Measurements from ENCODE around the gene SOX6.

The SOX6 gene

DNA sequence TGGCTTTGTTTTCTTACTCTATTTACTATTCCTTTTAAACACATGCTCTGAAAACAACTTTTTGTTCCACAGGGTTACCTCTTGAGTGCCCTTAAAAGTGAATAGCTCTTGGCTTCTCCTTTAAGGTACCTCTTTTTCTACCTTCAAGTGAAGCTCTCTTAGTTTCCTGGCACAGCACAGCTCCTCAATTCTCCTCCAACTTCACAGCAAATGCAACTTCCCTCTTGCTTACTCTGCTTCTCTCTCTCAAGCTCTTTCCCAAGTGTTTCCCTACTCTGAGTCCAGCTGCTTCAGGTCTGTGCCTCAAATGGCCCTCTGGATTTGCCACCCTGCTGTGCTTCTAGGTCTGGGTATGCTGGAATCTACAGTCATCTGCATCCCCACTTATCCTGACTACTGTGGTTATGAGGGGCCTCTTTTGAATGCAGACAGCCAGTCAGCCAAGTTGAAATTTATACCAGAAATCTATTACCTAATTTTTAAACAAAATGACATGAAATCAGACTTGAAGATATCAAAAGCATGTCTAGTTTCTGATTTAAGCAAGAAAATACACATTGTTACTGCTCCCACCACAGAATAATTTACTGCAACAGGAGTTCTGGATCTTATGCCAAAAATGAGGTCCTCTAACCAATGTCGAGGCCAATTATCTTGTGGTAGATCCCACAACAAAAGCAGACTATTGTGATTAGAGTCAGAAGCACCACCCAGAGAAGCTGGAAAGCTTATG is 371.1 kb downstream of the SOX6 start:
- DNase-seq, result no peak

DNA sequence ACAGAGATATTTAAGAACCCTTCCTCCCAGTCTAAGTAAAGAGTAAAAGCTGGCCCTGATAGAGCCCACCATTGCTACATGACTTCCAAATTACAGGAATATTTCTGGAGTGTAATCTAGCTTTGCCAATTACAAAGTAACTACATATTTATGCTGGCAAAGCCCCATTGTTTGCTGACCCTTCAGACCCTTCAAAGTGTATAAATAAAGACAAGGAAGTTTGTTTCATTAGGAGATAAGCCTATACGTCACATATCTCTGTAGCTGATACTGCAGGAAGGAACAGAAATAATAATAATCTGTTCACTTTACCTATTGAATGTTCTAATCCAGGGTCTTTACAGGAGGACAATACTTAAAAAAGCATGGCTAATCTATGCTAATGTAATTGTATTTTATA is 375.1 kb downstream of the SOX6 start:
- no peak for DNase-seq

DNA sequence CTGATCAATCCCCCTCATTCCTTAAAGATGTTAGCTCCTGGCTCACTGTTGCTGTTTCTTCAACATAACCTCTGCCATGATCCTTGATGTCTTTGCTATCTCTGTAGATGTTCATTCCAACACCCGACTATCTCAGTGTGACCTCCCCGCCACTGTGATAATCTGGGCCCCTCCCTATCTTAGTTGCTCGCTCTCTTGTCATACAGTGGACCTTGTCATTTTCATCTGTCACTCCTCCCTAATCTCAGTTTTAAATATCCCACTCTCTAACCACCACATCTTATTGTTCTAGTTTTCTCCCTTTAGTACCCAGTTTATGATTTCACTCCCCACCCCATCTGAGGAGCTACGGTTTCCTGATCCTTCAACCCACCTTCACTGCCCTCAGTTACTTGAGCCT is 379.2 kb downstream of the SOX6 start:
- no peak for DNase-seq

DNA sequence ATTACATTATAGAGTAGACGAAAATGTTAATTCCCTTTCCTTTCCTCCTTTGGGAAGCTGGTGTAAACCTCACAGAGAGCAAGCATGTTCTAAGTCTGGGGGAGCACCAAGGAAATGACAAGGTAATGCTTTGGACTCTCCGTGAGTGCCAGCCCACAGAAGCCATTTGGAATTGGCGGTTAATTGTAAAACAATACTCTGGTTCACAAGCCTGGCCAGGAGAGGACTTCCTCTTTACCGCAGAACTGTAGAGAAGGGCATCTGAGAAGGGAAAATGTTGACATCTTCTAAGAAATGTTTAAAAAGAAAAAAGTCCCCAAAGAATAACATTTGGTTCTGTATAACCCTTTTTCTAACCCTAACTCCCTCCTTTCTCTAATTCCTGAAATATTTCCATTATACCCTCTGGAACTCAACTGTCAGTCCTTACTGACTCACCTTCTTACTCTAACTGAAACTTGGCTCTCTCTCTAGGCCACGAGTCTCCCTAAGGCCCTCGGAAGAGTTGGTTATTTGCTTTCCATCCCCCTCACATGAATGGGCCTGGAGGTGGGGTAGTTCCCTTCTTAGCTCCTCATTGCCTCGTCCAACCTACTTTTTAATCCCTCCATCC is 379.8 kb downstream of the SOX6 start:
- DNase-seq, result no peak

DNA sequence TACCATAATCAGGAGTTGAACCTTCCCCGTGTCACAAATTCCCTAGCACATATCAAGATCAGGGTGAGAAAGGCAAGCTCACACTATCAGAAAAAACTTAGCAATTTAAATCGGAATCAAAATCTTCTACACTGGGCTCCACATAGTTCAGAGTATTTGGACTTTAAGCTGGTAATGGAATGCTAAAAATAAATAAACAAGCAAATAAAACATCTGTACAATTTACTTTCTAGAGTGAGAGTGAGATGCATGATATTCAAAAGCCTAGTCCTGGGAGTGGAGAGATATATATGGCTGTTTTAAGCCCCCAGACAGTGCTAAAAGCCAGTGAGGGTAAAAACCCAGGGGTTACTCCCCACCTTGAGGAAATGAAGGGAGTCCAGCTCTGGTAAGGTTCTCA is 380.6 kb downstream of the SOX6 start:
- no peak for DNase-seq

DNA sequence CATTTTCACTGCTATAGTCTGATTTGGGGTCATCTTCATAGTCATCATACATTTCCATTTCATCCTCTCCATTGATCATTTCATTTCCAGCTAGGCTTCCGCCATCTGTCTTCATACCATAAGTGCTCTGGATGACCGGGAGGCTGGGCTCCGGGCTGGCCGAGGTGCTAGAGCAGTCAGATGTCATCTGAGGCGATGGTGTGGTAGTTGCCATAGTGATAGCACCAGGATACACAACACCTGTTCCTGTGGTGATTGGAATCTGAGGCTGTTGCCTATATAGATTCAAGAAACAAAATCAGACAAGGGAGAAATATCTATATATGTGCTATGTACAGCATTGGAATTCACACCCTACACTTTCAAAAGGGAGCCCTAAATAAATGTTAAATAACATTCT is 383.5 kb downstream of the SOX6 start:
- DNase-seq, result no peak

DNA sequence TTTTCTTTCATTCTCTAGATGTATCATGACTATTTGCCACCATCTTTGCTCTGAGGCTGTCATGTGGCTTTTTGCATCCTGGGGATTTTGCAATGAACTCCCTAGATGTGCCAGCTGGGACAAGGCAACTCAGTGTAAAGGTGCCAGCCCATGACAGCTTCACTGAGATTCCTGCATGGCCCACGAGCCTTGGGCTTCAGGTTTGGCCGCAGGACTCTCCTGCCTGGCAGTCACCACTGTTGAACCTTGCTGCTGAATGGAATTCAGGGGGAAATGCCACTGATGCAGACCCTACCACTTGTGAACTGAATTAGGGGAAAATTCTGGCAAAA is 385.2 kb downstream of the SOX6 start:
- no peak for DNase-seq

DNA sequence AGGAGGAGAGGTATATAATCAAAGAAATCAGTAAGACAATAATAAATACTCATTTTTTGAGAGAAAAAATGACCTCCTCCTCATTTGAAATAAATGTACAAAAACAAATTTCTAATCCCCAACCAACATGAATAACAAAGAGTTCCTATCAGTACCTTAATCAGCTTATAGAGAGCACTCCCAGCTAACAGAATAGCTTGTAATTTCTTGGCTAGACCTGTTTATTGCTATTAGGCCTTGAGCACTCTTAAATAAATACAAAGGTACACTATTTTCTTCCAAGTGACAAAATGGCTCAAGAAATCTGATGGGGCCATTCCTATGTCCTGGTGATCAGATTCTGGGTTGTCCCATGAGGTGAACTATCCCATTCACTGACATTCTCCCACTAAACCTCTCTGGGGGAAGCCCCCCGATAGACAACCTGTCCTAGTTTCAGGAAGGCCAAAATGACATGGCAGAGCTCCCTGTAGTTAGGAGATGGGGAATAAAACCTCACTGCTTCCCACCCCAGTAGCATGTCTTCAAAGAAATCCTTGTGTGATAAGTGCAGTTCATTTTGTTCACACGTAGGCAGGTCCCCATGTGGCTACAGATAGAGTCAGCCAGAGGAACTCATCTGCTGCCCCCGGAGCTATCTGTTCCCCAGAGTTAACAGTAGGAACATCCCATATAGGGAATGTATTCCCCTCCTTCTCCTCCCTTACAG is 385.7 kb downstream of the SOX6 start:
- DNase-seq, result no peak

DNA sequence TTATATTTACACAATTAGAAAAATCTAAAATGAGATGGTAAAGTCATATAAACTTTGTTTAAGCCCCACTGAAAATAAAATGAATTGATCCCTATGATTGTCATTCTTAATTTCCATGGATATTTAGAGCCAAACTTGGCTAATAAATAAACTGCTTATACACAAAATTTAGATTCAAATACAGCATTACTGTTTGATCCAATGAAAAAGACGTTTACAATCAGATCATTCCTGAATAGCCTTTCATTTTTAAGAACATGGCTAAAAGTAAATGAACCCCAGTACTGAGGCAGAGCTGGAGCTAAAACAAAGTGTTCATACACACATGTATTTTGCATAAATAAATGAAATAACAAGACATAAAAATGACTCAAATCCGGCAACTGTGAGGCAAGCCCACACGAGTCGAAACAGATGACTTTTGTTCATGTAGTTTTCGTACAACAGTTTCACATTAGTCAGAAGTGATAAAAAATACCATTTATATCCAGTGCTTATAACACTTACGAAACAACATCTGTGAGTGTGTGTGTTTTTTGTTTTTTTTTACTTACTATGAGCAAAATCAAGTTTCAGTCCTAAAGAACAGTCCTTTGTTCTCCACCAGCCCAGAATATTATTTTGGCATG is 386.5 kb downstream of the SOX6 start:
- no peak for DNase-seq

DNA sequence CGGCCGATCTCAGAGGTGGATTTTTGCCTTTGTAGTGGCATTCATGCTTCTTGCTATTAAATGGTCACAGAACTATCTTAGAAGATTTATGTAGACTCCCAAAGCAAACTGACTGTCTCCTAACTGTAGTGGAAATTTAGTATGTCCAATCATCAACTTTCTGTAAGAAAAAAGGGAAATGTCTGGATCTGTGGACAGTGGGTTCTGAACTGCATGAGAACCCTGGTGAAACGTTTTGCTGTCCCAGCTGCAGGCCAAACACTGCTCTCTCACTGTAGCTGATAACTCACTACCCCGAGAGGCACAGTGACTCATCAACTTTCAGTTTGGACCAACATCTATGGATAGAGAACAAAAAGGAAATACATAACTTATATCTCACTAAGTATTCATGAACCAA is 387.1 kb downstream of the SOX6 start:
- peak in 1 of 2 donors; percentile 9 for DNase-seq

DNA sequence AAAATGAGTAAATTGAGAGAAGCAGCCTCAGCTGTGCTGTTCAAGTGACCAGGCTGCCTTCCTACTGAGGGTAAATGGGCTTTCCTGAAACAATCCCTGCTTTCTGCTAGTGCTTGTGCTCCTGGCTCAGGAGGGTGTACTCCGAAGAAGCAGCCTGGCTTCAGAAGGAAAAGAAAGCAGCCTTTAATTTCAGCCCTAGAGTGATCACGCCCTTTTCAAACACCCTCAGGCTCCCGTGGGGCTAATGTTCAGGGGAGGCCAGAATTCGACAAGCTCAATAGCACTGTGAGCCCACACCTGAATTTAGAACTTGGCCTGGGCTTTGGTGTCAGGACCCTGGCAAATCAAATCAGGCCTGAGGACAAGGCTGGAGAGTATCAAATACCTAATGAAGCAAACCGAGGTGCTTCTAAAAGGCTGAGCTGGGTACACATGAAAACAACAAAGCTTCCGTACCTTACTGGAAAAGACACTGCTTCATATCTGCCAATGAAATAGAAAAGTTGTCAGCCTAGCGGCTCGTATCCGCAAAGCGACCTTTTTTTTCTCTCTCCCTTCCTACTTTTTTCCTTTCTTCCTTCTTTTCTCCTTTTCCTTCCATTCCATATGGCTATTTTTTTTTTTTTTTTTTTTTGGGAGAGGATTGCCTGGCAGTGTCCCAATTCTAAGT is 387.8 kb downstream of the SOX6 start:
- DNase-seq, result no peak

DNA sequence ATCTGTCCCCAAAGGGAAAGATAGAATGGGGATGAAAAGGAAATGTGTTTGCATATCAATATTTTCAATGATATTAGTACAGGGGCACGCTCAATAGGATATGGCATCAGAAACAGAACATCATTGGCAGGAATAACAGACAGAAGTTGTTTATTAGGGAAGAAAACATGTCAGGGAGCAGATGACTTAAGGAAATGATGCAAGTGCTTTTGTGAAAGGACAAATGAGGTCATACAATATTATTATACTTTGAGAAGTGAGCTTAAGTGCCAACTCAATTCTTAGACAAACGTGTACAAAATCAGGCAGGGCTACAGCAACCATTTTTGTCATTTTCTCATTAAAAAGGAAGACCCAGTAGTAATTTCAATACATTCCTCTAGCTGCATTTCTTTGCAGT is 388.4 kb downstream of the SOX6 start:
- DNase-seq, result no peak

DNA sequence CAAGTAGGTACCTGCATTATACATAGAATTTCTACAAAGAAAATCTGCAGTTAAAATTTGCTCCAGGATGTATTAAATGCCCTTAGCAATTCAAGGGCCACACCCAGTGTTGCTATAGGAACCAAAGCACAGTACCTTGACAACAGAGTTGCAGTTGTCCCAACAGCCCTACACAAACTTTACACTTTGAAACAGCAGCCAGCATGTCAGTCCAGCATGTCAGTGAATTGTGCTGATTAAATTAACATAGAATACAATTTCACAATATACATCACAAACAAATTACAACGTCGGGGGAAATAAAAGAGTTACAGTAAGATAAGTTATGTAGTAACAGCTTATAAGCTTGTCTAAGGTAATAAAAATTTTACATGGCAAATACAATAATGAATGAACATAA is 389.2 kb downstream of the SOX6 start:
- no peak for DNase-seq

DNA sequence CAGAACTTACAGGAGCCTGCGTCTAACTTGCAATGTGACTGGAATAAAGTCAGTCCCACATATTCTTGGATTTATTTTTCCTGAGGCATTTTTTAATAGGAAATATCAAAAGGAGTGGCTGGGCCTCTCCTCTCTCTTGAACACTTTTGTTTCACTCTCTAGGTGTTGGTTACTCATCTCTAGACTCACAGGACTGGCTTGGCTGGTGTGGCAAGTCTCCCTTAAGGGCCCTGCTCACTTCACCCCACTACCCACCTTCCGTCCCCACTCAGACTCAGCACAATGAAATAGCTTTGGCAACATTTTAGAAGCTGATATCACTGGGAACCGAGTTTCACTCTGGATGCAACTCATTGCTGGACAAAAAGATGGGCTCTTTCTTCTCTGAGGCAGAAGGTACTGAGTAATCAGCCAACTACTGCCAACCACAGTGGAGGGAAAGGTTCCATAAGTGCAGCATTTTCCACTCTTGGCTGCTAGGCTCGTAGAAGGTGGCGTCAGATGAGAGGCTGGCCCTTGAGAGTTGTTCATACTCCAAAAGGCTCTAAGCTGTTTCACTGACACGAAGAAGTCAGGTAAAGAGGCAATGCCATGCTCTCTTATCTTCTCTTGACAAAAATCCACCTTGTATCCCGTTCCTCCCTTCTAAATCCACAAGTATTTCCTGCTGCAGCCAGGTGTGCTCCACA is 390.6 kb downstream of the SOX6 start:
- no peak for DNase-seq

DNA sequence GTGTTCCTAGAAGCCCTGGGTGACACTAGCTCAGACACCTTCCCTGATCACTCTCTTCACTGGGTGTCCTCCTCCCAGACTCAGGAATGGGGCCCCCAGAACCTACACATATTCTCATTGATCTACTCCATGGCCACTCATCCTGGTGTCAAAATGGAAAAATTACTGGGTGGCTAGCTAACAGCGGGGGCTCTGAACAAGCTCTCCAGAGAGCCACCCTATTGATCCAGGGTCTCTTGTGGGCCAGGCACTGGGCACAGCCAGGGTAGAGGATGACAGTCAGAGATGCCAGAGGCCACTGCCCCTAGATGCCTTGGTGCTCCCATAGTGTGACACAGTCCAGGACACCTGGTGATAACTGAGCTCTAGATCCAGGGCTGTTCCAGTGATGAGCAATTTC is 393.1 kb downstream of the SOX6 start:
- DNase-seq, result no peak

DNA sequence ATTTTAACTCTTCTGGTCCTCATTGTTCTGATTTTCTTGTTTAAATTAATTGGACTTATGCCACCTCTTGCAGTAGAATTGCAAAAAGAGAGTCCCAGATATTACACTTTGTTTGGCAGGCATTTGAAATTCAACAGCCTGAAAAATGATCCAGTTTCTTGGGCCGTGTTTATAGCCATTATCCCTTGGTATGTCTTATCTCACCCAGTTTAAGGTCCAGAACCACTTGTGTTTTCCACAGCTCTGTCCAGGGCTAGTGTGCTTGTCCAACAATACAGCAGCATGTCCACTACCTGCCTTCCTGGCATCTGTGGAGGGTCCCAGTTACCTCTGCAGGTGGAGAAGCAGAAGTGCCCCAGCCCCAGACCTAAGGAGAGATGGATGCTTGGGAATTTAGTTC is 397.4 kb downstream of the SOX6 start:
- no peak for DNase-seq

DNA sequence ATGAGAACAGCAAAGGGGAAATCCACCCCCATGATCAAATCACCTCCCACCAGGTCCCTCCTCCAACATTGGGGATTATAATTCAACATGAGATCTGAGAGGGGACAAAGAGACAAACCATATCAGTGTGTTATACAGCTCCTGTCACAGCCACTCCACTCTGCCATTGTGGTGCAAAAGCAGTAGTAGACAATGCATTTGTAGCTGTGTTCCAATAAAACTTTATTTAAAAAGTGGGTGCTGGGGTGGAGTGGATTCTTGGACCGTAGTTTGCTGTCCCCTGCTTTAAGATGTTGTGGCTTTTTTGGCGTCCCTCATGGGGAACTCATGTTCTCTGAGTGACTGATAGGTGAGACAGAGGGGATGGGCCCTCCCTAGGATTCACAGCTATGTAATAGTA is 399.1 kb downstream of the SOX6 start:
- no peak for DNase-seq

DNA sequence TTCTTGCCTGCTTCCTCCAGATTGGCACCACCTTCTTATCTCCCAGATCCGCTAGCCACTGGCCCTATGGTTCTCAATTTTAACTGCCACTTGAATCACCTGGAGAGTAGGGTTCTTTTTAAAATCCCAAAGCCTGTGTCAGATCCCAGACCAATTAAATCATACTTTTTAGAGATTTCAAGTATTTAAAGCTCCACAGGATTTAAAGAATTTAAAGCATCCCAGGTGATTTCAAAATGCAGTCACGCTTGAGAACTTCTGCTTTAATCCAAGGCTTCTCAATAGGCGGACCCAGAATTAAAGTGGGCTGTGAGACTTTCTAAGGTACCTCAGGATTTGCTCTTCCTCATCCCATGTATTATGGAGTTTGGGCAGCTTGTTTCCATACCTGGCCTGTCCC is 400.0 kb downstream of the SOX6 start:
- DNase-seq, result no peak

DNA sequence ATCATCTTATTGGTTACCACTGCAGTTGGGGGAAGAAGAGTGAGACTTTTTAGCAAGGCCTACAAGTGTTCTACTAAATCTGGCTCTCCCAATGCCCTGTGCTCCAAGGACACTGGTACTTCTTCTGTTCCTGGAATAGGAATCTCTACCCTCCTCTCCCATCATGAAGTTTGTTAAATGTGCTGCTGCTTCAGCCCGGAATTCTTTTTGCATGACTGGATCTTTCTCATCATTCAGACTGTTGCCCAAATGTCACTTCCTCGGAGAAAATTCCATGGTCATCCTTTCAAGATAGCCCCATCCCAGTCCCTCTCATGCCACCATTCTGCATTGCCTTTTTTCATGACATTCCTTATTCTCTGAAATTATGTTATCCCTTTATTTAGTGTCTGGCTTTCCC is 400.8 kb downstream of the SOX6 start:
- DNase-seq, result no peak

DNA sequence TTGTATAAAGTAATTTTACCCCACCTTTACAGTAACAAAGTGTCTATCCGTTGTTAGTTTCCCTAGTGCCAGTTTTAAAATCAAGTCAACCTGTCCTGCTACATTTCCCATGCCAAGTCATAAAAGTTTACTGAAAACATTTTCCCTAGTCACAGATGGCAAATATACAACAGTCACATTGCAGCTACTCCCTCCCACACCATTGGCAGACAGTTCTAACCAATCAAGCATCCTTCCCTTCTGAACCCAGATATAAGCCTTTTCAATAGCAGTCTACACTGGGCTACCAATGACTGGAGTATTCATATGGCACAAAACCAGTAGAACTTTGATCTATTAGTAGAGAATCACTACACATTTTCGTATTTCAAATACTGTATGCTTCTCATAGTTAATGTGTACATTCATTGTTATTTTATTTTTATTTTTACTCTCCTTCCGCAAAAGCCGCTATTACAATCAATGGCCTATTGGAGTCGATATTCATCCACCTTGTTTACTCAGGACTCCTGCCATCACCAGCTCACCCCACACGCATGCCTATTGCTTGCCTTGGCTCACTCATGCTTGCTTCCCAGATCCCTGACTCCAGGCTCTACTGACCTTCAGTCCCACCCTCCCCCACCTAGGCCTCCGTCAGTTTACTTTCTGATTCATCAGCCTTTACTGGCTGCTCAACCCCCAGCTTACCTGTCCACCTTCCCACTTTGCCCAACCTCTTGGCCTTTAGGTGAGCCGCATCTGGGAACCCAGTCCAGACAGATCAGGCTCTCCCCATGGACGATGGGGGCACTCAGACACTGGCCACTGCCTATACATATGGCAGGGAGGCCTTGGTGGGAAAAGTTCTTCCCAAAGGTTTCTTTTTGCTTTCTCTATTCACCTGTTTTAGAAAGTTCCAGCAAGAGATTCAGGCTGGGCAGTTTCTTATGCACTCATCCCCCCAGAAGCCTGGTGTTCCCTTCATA is 408.4 kb downstream of the SOX6 start:
- DNase-seq, result no peak

DNA sequence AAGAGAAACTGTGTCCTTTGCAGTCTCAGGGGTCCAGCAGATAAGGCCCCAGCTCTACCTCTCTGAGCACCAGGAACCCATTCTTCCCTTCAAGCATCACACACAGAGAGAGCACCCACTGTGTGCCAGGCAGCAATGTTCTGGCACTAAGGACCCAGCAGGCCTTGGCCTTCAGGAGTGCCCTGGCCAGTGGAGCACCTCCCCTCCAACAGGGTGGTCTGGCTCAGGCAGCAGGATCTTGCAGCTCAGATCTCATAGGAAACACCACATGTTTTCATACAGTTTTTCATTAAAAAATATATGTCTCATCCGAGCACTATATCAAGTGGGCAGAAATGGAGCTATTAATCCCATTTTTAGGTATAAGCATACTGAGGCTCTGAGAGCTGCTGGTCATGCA is 410.6 kb downstream of the SOX6 start:
- no peak for DNase-seq

DNA sequence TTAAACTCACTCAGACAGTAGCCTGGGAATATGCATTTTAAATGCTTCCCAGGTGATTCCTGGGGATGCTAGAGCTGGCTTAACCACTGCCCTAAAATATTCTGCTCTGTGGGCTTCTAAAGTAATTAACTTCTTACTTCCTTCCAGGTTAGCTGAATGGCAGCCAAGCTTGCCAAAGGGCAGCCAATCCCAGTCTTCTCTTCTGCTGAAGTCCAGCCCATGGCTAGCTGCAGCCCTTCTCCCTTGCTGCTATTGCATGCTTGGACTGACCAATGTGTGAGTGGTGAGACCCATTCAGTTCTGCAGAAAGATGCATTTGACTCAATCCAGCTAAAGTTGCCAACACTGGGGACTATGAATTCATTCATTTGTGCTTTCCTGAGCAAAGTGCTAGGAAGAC is 411.9 kb downstream of the SOX6 start:
- no peak for DNase-seq
